Mesenchymal stem cell (in vitro differentiated cells and primary cell): ENCODE measurements around the gene PAPSS1.

Source experiments
- DNase-seq: peaks from one replicate; pipeline ENCODE4 v3.0.0-alpha.2; 2013
- H2AFZ ChIP-seq: one replicate; pipeline ENCODE4 v1.6.1; 2013; ENCODE audit warnings: low read depth, mild to moderate bottlenecking, control low read depth, inconsistent platforms, low read length, moderate library complexity
- H2AK5ac ChIP-seq: 2 replicates; pipeline ENCODE4 v1.6.1; 2013; ENCODE audit warnings: low read length, moderate library complexity, mild to moderate bottlenecking, inconsistent platforms; ENCODE audit not compliant: severe bottlenecking
- H2BK120ac ChIP-seq: one replicate; pipeline ENCODE4 v1.6.1; 2013; ENCODE audit warnings: low read depth, mild to moderate bottlenecking, inconsistent platforms, low read length, moderate library complexity
- H2BK12ac ChIP-seq, 2 experiments: one replicate each; pipeline ENCODE4 v1.6.1; 2013; ENCODE audit warnings: inconsistent platforms in 2 of 2, low read length in 2 of 2, mild to moderate bottlenecking in 2 of 2, moderate library complexity in 2 of 2, control low read depth in 1 of 2
- H2BK15ac ChIP-seq: one replicate; pipeline ENCODE4 v1.6.1; 2013; ENCODE audit warnings: mild to moderate bottlenecking, low read depth, inconsistent platforms; ENCODE audit not compliant: poor library complexity, severe bottlenecking
- H2BK5ac ChIP-seq: 2 replicates; pipeline ENCODE4 v1.6.1; 2013; ENCODE audit warnings: low read depth, mild to moderate bottlenecking, low read length, control low read depth, inconsistent platforms; ENCODE audit not compliant: poor library complexity, severe bottlenecking
- H3K14ac ChIP-seq, 2 experiments: one replicate each; pipeline ENCODE4 v1.6.1; 2013; ENCODE audit warnings: inconsistent platforms in 2 of 2, low read length in 2 of 2, control low read depth in 1 of 2, mild to moderate bottlenecking in 1 of 2, moderate library complexity in 1 of 2
- H3K18ac ChIP-seq, 2 experiments: one replicate each; pipeline ENCODE4 v1.6.1; 2013; ENCODE audit warnings: inconsistent platforms in 2 of 2, low read length in 2 of 2, control low read depth in 1 of 2, low read depth in 1 of 2, mild to moderate bottlenecking in 1 of 2
- H3K23ac ChIP-seq, 2 experiments: one replicate each; pipeline ENCODE4 v1.6.1; 2013; ENCODE audit warnings: inconsistent platforms in 2 of 2, low read length in 2 of 2, mild to moderate bottlenecking in 2 of 2, moderate library complexity in 2 of 2, control low read depth in 1 of 2
- H3K27ac ChIP-seq: 2 replicates; pipeline ENCODE4 v1.5.1; 2013; ENCODE audit warnings: mild to moderate bottlenecking, moderate library complexity, low read length, control low read depth, inconsistent platforms; ENCODE audit not compliant: poor library complexity, severe bottlenecking
- H3K27me3 ChIP-seq, 2 experiments: 2 replicates each; pipeline versions ENCODE4 v1.6.1 to v1.7.0; 2013; ENCODE audit warnings: low read length in 2 of 2, mild to moderate bottlenecking in 2 of 2, moderate library complexity in 2 of 2, control low read depth in 1 of 2, inconsistent platforms in 1 of 2; ENCODE audit not compliant: control insufficient read depth in 1 of 2, insufficient read depth in 1 of 2
- H3K36me3 ChIP-seq, 2 experiments: 2 replicates each; pipeline versions ENCODE4 v1.6.1 to v1.7.0; 2013; ENCODE audit warnings: low read length in 2 of 2, control low read depth in 1 of 2, inconsistent platforms in 1 of 2, low read depth in 1 of 2, mild to moderate bottlenecking in 1 of 2; ENCODE audit not compliant: insufficient read depth in 2 of 2, control insufficient read depth in 1 of 2
- H3K4ac ChIP-seq, 2 experiments: one replicate each; pipeline ENCODE4 v1.6.1; 2013; ENCODE audit warnings: inconsistent platforms in 2 of 2, low read length in 2 of 2, mild to moderate bottlenecking in 2 of 2, moderate library complexity in 2 of 2, control low read depth in 1 of 2, low read depth in 1 of 2
- H3K4me1 ChIP-seq: 2 replicates; pipeline ENCODE4 v1.6.1; 2013; ENCODE audit warnings: low read depth, low read length, control low read depth; ENCODE audit not compliant: control insufficient read depth, insufficient read depth
- H3K4me2 ChIP-seq: 2 replicates; pipeline ENCODE4 v1.6.1; 2013; ENCODE audit warnings: low read length, mild to moderate bottlenecking, inconsistent platforms; ENCODE audit not compliant: poor library complexity, severe bottlenecking
- H3K4me3 ChIP-seq, 2 experiments: 2 replicates each; pipeline versions ENCODE4 v1.5.1 to v1.7.0; 2013; ENCODE audit warnings: low read length in 2 of 2, mild to moderate bottlenecking in 2 of 2, control low read depth in 1 of 2, low read depth in 1 of 2; ENCODE audit not compliant: insufficient read depth in 1 of 2
- H3K79me1 ChIP-seq: replicated peaks from 2 replicates; pipeline ENCODE4 v1.6.1; 2013; ENCODE audit warnings: mild to moderate bottlenecking, control low read depth, low read length, inconsistent platforms; ENCODE audit not compliant: poor library complexity, severe bottlenecking
- H3K9ac ChIP-seq: 2 replicates; pipeline ENCODE4 v1.7.0; 2013; ENCODE audit warnings: mild to moderate bottlenecking, low read length, moderate library complexity
- H3K9me3 ChIP-seq: 2 replicates; pipeline ENCODE4 v1.7.0; 2013; ENCODE audit warnings: mild to moderate bottlenecking, low read length; ENCODE audit not compliant: control insufficient read depth
- H4K8ac ChIP-seq: one replicate; pipeline ENCODE4 v1.6.1; 2013; ENCODE audit warnings: inconsistent platforms, mild to moderate bottlenecking, low read length, moderate library complexity
- H4K91ac ChIP-seq: one replicate; pipeline ENCODE4 v1.6.1; 2013; ENCODE audit warnings: mild to moderate bottlenecking, low read length, inconsistent platforms
- WGBS: methylation state at CpG from one replicate; pipeline ENCODE4 v1.1.7; 2013; ENCODE audit warnings: mixed read lengths; 5-methylcytosine and 5-hydroxymethylcytosine counted together

Gene PAPSS1

DNA sequence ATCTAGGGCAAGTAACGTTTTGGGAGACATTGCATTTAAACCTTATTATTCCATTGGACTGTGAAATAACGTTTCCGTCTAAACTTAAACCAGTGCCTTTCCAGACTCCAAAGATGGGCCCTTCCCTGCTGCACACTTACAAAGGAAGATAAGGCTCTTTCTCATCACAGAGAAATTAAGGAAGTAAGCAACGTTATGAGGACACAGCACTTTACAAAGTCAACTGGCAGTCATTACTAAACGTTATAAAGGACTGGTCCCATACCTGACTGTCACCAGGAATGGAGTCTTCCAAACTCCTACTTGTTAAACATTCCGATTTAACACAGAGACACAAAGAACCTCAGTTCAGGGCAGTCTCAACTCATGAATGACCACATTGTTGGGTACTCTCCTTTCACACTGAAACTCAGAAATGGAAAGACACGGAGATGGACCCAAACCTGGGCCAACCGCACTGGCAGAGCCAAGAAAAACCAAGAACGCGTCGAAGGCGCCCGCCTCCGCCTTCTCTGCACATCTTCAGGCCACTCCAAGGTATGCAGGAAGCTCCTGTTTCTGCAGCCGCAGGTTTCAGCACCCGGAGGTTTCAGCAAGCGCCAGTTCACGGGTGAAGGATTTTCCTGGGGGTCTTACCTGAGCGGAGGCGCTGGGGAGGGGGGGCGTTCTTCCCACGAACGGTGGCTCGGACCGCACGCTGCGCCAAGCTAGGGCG, 670 bp downstream of the PAPSS1 start:
- Histone ChIP-seq H3K4me3 (peak overlapping the region; percentile 87 to 91), H4K91ac (peak overlapping the region; percentile 47), H3K4ac (peak overlapping the region in 1 of 2 experiments; percentile 81), H2BK12ac (no peak overlapping the region), H3K4me1 (peaks cover 2% of the 10 kb centered on the region), H2BK15ac (no peak overlapping the region), H2AFZ (peak overlapping the region; percentile 75), H2AK5ac (no peak overlapping the region), H3K9me3 (no peaks in the 10 kb centered on the region), H2BK5ac (peak overlapping the region; percentile 22), H3K9ac (peak overlapping the region; percentile 78), H3K23ac (peak overlapping the region in 1 of 2 experiments; percentile 98), H2BK120ac (no peak overlapping the region), H4K8ac (no peak overlapping the region), H3K18ac (peak overlapping the region; percentile 52), H3K27me3 (no peaks in the 10 kb centered on the region), H3K4me2 (peak overlapping the region; percentile 71), H3K27ac (peak overlapping the region; percentile 63), H3K79me1 (peaks cover 16% of the 10 kb centered on the region), H3K36me3 (no peaks in the 10 kb centered on the region), H3K14ac (peak overlapping the region in 1 of 2 experiments; percentile 4)
- peak; percentile 54 for DNase-seq
- WGBS = under 1% methylated on average over 19 of the region's 28 CpGs

DNA sequence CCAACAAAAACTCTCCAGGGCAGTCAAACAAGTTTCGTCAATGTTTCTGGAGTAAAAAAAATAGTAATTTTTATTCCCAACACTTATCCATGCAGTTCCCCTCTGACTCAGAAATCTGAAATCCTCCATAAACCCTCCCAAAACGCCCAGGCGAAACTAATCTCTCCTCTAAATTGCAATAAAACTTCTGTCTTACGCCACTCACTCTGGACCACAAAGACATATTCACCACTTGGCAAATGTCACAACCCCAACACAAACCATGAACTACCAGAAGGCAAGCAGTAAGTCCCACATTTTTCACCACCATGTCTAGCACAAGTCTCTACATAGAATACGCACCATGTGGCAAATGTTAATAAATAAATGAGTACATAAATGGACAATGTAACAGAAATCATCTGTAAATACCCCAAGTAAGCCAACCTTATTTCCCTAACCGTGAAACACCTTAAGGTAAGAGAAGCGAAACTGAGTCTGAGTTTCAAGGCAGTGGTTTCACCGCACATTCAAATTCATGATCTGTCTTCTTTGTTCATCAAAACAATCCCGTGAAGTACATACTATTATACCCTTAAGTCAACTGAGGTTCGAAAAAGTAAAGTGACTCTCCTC, 1.6 kb downstream of the PAPSS1 start:
- Histone ChIP-seq H2BK15ac (no peak overlapping the region), H3K9me3 (no peaks in the 10 kb centered on the region), H2AFZ (no peak overlapping the region), H3K9ac (peak overlapping the region; percentile 78), H3K4ac (no peak overlapping the region), H2BK120ac (no peak overlapping the region), H4K8ac (no peak overlapping the region), H3K4me2 (peak overlapping the region; percentile 33), H4K91ac (no peak overlapping the region), H2BK12ac (no peak overlapping the region), H3K4me3 (peak overlapping the region in 1 of 2 experiments; percentile 87), H3K18ac (no peak overlapping the region), H3K36me3 (no peaks in the 10 kb centered on the region), H3K79me1 (peaks cover 17% of the 10 kb centered on the region), H2AK5ac (no peak overlapping the region), H3K23ac (no peak overlapping the region), H3K4me1 (peaks cover 6% of the 10 kb centered on the region), H2BK5ac (no peak overlapping the region), H3K27ac (no peak overlapping the region), H3K14ac (no peak overlapping the region), H3K27me3 (no peaks in the 10 kb centered on the region)
- 65% methylated on average over 9 of the region's 10 CpGs for WGBS
- peak; percentile 19 for DNase-seq

DNA sequence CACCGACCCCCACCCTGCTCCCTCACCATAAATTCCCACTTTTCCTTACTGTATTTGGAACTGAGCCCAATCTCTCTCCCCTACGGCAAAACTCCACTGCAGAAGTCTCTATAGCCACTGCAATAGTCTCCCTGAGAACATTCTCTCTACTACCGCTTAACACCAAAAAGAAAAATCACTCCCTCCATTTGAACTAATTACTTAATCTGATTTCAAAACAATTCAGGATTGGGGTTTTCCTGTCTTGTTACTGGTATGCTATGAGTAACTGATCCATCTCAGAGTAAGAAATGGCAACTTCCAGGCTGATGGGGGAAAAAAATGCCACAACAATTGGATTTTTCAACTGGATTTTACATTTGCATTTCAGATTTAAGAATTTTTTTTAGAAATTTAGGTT, 5.8 kb downstream of the PAPSS1 start:
- Histone ChIP-seq H3K36me3 (peaks cover 0 to 3% of the 10 kb centered on the region in 2 experiments), H4K8ac (no peak overlapping the region), H3K14ac (no peak overlapping the region), H3K4ac (no peak overlapping the region), H3K4me2 (no peak overlapping the region), H3K27me3 (no peaks in the 10 kb centered on the region), H2AFZ (no peak overlapping the region), H4K91ac (no peak overlapping the region), H2BK12ac (no peak overlapping the region), H3K27ac (peak overlapping the region; percentile 55), H2BK15ac (no peak overlapping the region), H2AK5ac (no peak overlapping the region), H3K23ac (no peak overlapping the region), H2BK5ac (no peak overlapping the region), H3K9ac (no peak overlapping the region), H3K4me3 (no peak overlapping the region), H3K18ac (no peak overlapping the region), H3K4me1 (peaks cover 11% of the 10 kb centered on the region), H3K9me3 (no peaks in the 10 kb centered on the region), H3K79me1 (peaks cover 27% of the 10 kb centered on the region), H2BK120ac (no peak overlapping the region)
- DNase-seq = no peak
- WGBS = 97% methylated on average over 3 of the region's 3 CpGs

DNA sequence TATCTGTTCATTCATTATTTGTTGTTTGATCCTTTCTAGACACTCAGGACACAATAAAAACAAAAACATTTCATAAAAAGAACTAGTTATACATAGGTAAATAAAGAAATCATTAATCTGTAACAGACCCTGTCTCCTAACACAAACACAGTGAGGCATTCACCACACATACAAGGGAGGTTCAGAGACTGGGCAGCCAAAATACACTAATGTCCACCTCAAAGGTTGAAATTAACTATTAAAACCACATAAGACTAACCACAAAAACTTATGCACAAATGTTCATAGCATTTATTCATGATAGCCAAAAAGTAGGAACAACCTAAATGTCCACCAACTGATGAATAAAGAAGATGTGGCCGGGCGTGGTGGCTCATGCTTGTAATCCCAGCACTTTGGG, 7.8 kb downstream of the PAPSS1 start:
- Histone ChIP-seq H3K79me1 (peaks cover 25% of the 10 kb centered on the region), H3K4me1 (peaks cover 11% of the 10 kb centered on the region), H2BK5ac (no peak overlapping the region), H3K27ac (peak overlapping the region; percentile 60), H3K18ac (no peak overlapping the region), H3K9me3 (peaks cover 2% of the 10 kb centered on the region), H3K4me3 (no peak overlapping the region), H3K14ac (no peak overlapping the region), H3K4ac (no peak overlapping the region), H2BK12ac (no peak overlapping the region), H4K8ac (no peak overlapping the region), H3K9ac (no peak overlapping the region), H2AK5ac (no peak overlapping the region), H2AFZ (no peak overlapping the region), H4K91ac (no peak overlapping the region), H3K4me2 (peak overlapping the region; percentile 42), H2BK15ac (no peak overlapping the region), H3K23ac (no peak overlapping the region), H3K27me3 (no peaks in the 10 kb centered on the region), H3K36me3 (peaks cover 0 to 5% of the 10 kb centered on the region in 2 experiments), H2BK120ac (no peak overlapping the region)
- WGBS = over 99% methylated on average over 2 of the region's 2 CpGs
- DNase-seq = no peak
